Measurements from ENCODE around the gene HKDC1.

The HKDC1 gene

DNA sequence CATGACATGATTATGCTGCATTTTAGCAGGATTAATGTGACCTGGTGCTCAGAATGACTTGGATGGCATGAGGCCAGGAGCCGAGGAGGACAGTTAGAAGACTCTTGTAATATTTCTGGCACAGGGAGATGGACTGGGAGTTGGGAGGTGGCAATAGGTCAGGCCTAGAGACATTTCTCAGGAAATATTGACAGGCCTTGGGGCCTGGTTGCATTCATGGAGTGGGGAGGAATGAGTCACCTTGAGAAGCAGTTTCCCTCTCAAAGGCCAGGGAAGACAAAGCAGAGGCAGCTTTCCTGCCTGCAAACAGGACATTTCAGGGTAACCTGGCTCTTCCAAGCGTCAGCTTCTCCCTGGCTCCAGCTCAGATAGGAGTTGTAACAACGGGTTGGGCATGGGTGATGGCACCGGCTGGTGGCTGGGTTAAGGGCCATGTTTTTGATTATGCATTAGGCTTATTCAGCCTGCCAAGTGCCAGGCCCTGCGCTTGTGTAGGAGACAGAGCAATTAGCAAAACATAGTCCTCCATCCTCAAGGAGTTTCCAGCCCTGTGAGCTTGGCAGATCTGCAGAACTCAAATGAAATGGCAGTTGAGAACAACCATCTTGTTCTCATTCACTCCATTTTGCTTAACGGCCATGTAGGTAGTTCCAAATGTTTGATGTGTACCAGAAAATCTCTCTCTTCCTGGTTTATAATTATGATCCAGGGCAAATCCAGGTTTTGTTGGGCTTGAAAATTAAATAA, 96.4 kb downstream of the HKDC1 start:
- in situ Hi-C loops (cut with HindIII; ENCODE audit: low sequenced_read_pairs) = loop anchor here (10.0 kb wide), 1 partner anchor 48 kb away; no protein-coding TSS in a partner anchor

Data from endothelial cell of hepatic sinusoid (primary cell).